CD4-positive, alpha-beta T cell (primary cell): ENCODE data around the gene EP400. TPM values are rescaled to one million over a fixed set of nuclear protein-coding genes. Genes with fewer than 3 reads are reported as not detected.
"Not testable (repeated sequence)": the region's sequence is repeated elsewhere in the genome, so short reads cannot be mapped to it uniquely, and the experiment has no call there.

Experiments used
- ATAC-seq: fragments of 200-7000 bp; cut with Tn5 transposase; one replicate; pipeline ENCODE4 v1.10.0; 2022; ENCODE audit warnings: mild to moderate bottlenecking; ENCODE audit not compliant: poor library complexity
- CTCF ChIA-PET: fragments of 350-600 bp; sonication (Branson Sonifier 250); formaldehyde crosslinking; loops from one replicate; lab custom pipeline; 2021; ENCODE audit warnings: antibody characterized with exemption, inconsistent platforms; lab: Charles Lee
- POLR2A ChIA-PET: fragments of 350-600 bp; sonication (Branson Sonifier 250); formaldehyde crosslinking; loops from one replicate; lab custom pipeline; 2021; ENCODE audit warnings: antibody characterized with exemption, inconsistent platforms; lab: Charles Lee
- DNase-seq, 14 experiments: peaks; one replicate each; pipeline ENCODE4 v3.0.0-alpha.2; 2013 to 2020; ENCODE audit warnings: mixed read lengths in 2 of 14
- H3K27ac ChIP-seq, 2 donors: one replicate each; pipeline versions ENCODE4 v1.5.1 to v1.7.0; 2013; ENCODE audit warnings: low read length in 2 of 2, low read depth in 1 of 2, mild to moderate bottlenecking in 1 of 2
- H3K27me3 ChIP-seq, 2 experiments: 1 replicate in 1 of 2; 2 replicates in 1 of 2; pipeline versions ENCODE4 v1.6.1 to v1.7.0; 2013; ENCODE audit warnings: low read length in 2 of 2, control low read depth in 1 of 2, mild to moderate bottlenecking in 1 of 2, moderate library complexity in 1 of 2; ENCODE audit not compliant: insufficient read depth in 2 of 2, control insufficient read depth in 1 of 2
- H3K36me3 ChIP-seq: one replicate; pipeline ENCODE4 v1.6.1; 2013; ENCODE audit warnings: low read length, control low read depth; ENCODE audit not compliant: insufficient read depth
- H3K4me1 ChIP-seq: one replicate; pipeline ENCODE4 v1.6.1; 2013; ENCODE audit warnings: low read length, control low read depth; ENCODE audit not compliant: insufficient read depth
- H3K4me3 ChIP-seq: one replicate; pipeline ENCODE4 v1.5.1; 2013; ENCODE audit warnings: mild to moderate bottlenecking, low read length, moderate library complexity
- H3K9me3 ChIP-seq, 2 experiments: 1 replicate in 1 of 2; 2 replicates in 1 of 2; pipeline versions ENCODE4 v1.6.1 to v1.7.0; 2013; ENCODE audit warnings: low read length in 2 of 2, mild to moderate bottlenecking in 2 of 2, control low read depth in 1 of 2, moderate library complexity in 1 of 2; ENCODE audit not compliant: control insufficient read depth in 1 of 2, insufficient read depth in 1 of 2
- H3K27ac Mint-ChIP-seq: one replicate; pipeline ENCODE4 v1.8.0; 2020; ENCODE audit warnings: mixed read lengths
- H3K27me3 Mint-ChIP-seq: one replicate; pipeline ENCODE4 v1.8.0; 2021; ENCODE audit warnings: mixed read lengths
- H3K36me3 Mint-ChIP-seq: one replicate; pipeline ENCODE4 v1.8.0; 2021; ENCODE audit warnings: low read depth, mixed read lengths
- H3K4me1 Mint-ChIP-seq: one replicate; pipeline ENCODE4 v1.8.0; 2021; ENCODE audit warnings: low read depth, mixed read lengths
- H3K4me3 Mint-ChIP-seq: one replicate; pipeline ENCODE4 v1.8.0; 2020; ENCODE audit warnings: mild to moderate bottlenecking, mixed read lengths
- H3K9me3 Mint-ChIP-seq: one replicate; pipeline ENCODE4 v1.8.0; 2020; ENCODE audit warnings: mixed read lengths
- CTCF ChIP-seq: fragments of 200-600 bp; IDR thresholded peaks from one replicate; pipeline ENCODE4 v1.8.0; 2022; ENCODE audit warnings: antibody characterized with exemption, mild to moderate bottlenecking
- intact Hi-C, 2 experiments: fragments of 100-400 bp; cut with DNase I in 1 of 2; cut with micrococcal nuclease in 1 of 2; formaldehyde crosslinking; loops; one replicate each; pipeline versions ENCODE4 v1.15.1 to v1.9.0; 2023 to 2025; cut with DNase I, micrococcal nuclease
- total RNA-seq, 174 experiments: library from RNA in 2 of 174; stranded (reverse) in 2 of 174; gene quantifications; one replicate each; pipeline ENCODE4 v1.2.3 and lab custom pipeline; 2021 to 2026

The EP400 gene
- total RNA-seq, 2 experiments from 2014 or later = 56.4 to 56.5 TPM

- H3K36me3 ChIP-seq = peaks cover 7% of the 10 kb centered on the region
- TF ChIP-seq CTCF = no peak
- peaks cover 39% of the 10 kb centered on the region for H3K36me3 Mint-ChIP-seq
- H3K4me1 Mint-ChIP-seq = peaks cover 21% of the 10 kb centered on the region
- no peak overlapping the region for H3K27ac Mint-ChIP-seq
- ATAC-seq = no peak
- H3K4me1 ChIP-seq = peaks cover 5% of the 10 kb centered on the region
- DNase-seq = no peak
- no peaks in the 10 kb centered on the region for H3K27me3 Mint-ChIP-seq
- H3K4me3 ChIP-seq = no peak overlapping the region
- ChIA-PET POLR2A (no interaction called here), CTCF (interaction anchor here (1.2 kb wide), 1 partner anchor 20 kb away, joined by 3 read pairs; no protein-coding TSS in a partner anchor)
- H3K9me3 ChIP-seq = peaks cover 3 to 8% of the 10 kb centered on the region in 2 experiments
- no peaks in the 10 kb centered on the region for H3K27me3 ChIP-seq
- peaks cover 7% of the 10 kb centered on the region for H3K9me3 Mint-ChIP-seq
- intact Hi-C loops = no loop called here
- H3K27ac ChIP-seq = no peak overlapping the region
- no peak overlapping the region for H3K4me3 Mint-ChIP-seq
Observed at GRCh38 chr12:132100306-132101065, 150.7 kb downstream of the EP400 start.

- Mint-ChIP-seq H3K27ac (no peak overlapping the region), H3K4me3 (no peak overlapping the region), H3K4me1 (peaks cover 4% of the 10 kb centered on the region), H3K27me3 (no peaks in the 10 kb centered on the region), H3K9me3 (no peaks in the 10 kb centered on the region), H3K36me3 (peaks cover 22% of the 10 kb centered on the region)
- TF ChIP-seq CTCF = no peak
- Histone ChIP-seq H3K36me3 (peaks cover 7% of the 10 kb centered on the region), H3K9me3 (no peaks in the 10 kb centered on the region), H3K4me1 (no peaks in the 10 kb centered on the region), H3K4me3 (no peak overlapping the region), H3K27ac (no peak overlapping the region), H3K27me3 (no peaks in the 10 kb centered on the region)
- DNase-seq (no peak), ATAC-seq (no peak)
- intact Hi-C loops = no loop called here
- ChIA-PET CTCF (no interaction called here), POLR2A (no interaction called here)
Observed at GRCh38 chr12:132102297-132102696, 152.6 kb downstream of the EP400 start.

DNA sequence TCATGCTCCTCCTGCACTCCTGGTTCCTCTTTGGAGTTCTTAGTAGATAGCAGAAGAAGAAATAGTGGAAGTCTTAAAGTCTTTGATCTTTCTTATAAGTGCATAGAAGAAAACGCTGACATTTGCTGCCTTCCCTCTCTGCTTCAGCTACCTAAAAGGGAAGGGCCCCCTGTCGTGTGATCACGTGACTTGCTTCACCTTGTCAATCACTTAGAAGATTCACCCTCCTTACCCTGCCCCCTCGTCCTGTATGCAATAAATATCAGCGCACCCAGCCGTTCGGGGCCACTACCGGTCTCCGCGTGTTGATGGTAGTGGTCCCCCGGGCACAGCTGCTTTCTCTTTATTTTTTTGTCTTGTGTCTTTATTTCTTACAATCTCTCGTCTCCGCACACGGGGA lies 153.3 kb downstream of the EP400 start:
- peaks cover 22% of the 10 kb centered on the region for H3K36me3 Mint-ChIP-seq
- H3K4me1 ChIP-seq, H3K4me1 Mint-ChIP-seq, H3K27ac Mint-ChIP-seq, CTCF ChIA-PET, H3K9me3 ChIP-seq, H3K27ac ChIP-seq, intact Hi-C loops, H3K27me3 Mint-ChIP-seq, H3K4me3 Mint-ChIP-seq, POLR2A ChIA-PET, ATAC-seq, H3K9me3 Mint-ChIP-seq, H3K27me3 ChIP-seq, H3K4me3 ChIP-seq, DNase-seq, H3K36me3 ChIP-seq: not testable (repeated sequence)
